ACHN (cell line): Measurements from ENCODE around the gene LENEP.

ENCODE experiments used
- DNase-seq: peaks from one replicate; pipeline ENCODE4 v3.0.0-alpha.2; 2015
- in situ Hi-C: cut with HindIII; loops from 2 replicates; pipeline ENCODE4 v1.10.0; 2017; ENCODE audit warnings: low sequenced_read_pairs, low pct_ligation_motif_present, low pct_unique_long_range_greater_than_20kb

LENEP gene

GRCh38 chr1:154958681-154959425 is 34.5 kb upstream of the LENEP start:
- in situ Hi-C loops = no loop called here
- DNase-seq = no peak

GRCh38 chr1:154959426-154959780 is 34.0 kb upstream of the LENEP start:
- in situ Hi-C loops = no loop called here
- DNase-seq = no peak

- in situ Hi-C loops = no loop called here
- DNase-seq = no peak
These were observed 32.8 kb upstream of the LENEP start for GRCh38 chr1:154960446-154961136.

DNA sequence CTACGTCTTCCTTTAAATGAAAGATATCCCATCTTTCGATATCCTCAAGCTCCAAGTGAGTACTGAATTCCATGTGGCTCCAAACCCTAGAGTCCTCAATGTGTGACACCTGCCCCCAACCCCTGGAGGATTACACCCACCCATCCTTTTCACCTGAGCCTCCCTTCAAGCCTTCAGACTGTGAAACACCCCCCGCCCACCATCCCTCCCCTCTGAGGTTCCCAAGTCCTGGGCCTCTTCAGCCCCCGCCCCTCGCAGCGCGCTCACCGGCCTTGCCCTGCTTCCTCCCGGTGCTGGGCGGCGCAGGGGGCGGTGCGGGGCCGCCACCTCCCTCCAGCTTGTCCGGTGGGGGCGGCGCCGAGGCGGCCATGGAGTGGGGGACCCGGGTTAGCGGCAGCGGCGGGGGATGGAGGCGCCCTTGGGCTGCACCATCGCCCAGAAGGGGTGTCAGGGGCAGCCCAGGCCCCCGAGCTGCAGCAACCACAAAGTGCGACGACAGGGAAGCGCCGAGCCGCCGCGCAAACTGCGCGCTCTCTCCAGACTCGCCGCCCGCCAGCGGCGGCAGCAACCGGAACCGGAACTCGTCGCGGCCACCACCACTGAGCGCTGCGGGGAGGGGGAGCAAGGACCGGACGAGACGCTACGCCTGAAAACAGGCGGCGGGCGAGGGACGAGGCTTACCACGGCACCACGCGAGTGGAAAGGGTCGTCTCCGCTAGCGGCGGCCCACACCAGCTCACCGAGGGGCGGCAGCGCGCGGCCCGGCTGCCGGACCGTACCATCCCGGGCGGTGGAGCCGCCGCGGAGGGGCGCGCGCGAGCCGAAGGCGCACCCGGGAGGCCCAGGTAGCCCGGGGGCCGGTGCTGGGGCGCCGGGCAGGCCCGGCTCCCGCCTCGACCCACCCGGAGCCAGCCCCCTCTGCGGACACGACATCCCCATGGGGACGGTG is 31.9 kb upstream of the LENEP start, which contains the start of gene PYGO2:
Gene PYGO2 (minus strand): TSS at position 576 of the 949 bp plus-strand sequence. CDS start 206 bp downstream, at position 370.
- peak; percentile 84 for DNase-seq

DNA sequence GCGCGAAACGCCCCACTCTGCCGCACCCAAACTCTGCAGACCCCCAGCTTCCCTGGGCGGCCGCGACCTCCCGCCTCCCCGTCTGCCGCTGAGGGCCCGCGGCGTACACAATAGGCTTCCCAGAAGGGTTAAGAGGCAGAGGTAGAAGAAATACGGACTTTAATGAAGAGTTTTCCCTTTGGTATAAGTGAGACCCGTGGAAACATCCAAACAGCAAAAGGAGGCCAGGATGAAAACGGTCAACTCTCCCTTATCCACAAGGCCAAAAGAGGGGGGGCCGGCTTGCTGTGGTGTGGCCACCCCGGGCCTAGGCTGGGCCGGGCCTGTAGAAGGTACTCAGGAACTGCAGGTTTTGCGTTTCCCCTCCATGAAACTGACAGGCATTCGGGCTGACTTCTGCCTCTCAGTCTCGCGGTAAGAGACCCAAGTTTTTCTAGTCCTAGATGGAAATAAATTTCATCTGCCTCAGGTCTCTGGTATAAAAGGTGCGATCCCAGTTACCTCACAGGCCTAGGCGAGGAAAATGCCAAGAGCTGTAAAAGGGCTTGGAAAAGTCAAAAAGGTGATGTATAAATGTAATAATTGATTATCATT is 31.1 kb upstream of the LENEP start:
- DNase-seq = peak; percentile 44
- in situ Hi-C loops = no loop called here

More for the DNA sequence above, 31.9 kb upstream of the LENEP start, which contains the start of gene PYGO2:
- in situ Hi-C loops = no loop called here

DNA sequence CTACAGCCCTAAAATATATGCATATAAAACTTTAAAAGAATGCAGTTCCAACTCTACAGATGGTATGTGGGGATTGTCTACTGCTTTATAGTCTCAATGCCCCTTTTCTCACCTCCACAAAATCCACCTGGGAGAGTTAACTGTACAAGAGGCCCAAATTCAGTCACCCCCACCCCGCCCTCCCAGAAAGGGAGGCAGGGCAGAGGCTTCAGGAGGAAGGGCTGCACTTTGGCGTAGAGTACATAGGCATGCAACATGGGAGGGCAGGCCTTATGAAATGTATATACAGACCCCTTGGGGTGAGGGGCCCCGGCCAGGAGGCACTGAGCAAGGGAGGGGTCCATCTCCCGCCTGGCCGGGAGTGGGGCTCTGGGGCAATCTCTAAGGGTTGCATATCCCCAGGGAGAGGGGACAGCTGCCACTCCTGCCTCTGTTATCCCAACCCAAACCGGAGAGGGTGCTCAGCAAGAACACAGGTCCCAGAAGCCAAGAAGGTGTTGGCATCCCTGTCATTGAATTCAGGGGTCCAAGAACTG is 30.5 kb upstream of the LENEP start:
- no peak for DNase-seq
- in situ Hi-C loops = no loop called here

GRCh38 chr1:154963643-154964042 is 29.7 kb upstream of the LENEP start:
- in situ Hi-C loops = no loop called here
- DNase-seq = no peak

DNA sequence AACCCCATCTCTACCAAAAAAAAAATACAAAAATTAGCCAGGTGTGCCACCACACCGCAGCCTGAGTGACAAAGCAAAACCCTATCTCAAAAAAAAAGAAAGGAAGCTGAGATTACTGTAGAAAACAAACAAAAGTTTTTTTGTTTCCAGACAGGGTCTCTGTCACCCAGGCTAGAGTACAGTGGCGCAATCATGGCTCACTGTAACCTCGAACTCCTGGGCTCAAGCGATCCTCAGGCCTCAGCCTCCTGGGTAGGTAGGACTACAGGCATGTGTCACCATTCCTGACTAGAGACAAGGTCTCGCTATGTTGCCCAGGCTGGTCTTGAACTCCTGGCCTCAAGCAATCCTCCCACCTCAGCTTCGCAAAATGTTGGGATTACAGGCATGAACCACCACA is 29.0 kb upstream of the LENEP start:
- no peak for DNase-seq
- in situ Hi-C loops = no loop called here

DNA sequence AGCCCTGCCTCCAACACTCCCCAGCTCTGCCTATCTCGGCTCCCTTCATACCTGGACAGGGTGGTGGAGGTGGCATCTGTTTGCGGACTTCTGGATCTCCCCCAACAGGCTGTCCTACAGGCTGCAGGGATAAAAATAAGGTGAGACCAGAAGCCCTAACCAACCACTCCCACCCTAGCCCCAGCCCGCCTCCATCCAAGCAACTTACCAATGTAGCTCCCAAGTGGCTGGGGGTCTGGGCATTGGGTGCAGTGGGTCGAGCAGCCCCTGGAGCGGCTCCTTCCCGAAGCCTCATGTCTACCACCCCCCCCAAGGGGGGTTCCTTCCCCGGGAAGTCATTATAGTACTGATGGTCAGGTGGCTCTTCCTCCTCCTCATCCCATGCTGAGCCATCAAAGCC is 27.3 kb upstream of the LENEP start:
- DNase-seq = no peak
- in situ Hi-C loops = no loop called here

DNA sequence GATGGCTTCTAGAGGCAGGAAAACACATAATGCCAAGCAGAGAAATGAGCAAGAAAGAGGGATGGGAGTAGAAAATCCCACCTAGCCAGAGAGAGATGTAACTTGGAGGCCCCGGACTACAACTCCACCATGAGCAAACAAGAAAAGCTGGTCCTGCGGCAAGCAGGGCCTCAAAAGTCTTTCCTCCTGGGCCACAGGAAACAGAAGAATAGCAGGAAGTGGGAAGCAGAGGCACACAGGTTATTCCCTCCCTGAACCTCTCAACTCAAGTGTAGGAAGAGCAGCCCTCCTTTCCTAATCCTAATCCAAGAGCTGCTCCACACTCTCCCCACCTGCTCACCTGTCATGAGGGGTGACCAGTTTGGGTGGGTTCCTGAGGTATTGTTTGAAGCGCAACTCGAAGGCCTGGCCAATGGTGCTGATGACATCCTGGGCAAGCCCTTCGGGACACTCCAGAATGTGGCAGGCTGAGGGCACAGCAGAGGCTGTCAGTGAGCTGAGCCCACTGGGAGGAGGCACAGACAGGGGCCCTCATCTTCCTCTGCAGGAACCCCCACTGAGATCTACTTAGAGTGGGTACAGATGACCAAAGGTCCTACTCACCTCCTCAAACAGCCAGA is 25.9 kb upstream of the LENEP start:
- in situ Hi-C loops = no loop called here
- no peak for DNase-seq

- in situ Hi-C loops = no loop called here
- DNase-seq = no peak
These were observed 24.7 kb upstream of the LENEP start for GRCh38 chr1:154968731-154969130.

GRCh38 chr1:154969246-154969645 is 24.1 kb upstream of the LENEP start:
- no peak for DNase-seq
- in situ Hi-C loops = no loop called here

DNA sequence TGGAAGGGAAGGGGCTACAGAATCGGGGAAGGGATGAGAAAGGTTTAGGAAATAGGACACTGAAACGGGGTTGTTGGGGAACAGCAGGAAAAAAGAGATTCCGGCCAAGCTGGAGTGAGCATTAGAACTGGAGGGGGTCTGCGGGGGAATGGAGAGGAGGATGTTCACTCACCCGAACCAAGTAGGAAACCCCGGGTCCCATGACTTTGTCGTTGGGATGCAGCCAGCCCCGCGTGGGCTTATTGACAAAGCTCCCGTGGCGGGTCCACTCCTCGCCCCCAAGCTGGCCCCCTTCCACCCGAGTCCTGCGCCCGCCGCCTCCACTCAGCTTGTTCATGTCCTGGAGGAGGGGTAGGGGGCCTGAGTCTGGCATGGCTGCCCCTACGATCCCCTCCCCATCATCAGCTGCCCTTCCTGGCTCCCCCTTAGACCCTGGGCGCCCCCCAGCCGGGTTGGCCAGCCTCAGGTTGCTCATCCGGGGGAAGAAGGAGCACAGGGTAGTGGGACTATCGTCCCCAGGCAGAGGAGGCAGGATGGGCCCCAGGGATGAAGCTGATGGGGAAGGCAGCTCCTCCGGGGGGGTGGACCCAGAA is 23.4 kb upstream of the LENEP start:
- DNase-seq = no peak
- in situ Hi-C loops = no loop called here

DNA sequence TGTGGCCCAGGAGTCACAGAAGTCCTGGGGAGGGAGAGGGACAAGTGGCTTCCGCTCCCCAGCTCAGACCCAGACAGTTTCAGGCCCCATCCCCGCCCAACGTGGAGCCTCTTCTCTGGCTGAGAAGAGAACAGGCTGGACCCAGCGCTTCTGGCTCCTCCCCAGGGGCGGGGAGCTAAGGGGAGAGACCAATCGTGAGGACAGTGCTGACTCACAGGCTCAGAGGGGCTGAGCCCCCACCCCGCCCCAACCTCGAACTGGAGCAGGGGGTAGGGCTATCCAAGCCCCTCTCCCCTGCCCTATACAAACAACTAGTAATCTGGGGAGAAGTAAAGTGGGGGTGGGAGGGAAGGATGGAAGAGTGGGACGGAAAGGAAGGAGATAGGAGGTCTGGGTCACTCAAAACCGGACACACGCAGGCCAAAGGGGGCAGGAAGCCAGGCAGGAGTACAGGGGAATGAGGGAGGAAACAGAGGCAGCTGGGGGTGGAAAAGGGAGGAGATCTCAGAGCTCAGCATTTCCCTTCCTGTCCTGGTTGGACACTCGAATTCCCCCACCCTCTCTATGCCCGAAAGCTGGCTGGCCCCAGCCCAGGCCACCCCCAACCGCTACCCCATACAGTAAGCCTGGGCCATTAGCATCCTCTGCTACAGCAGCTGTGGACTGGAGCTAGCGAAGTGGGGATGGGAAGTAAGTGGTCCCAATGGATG is 22.6 kb upstream of the LENEP start, which contains the start of gene SHC1:
Gene SHC1 (minus strand): TSS at position 117 of the 710 bp plus-strand sequence. CDS start 221 bp downstream, outside the sequence.
- DNase-seq = peak; percentile 97
- in situ Hi-C loops = no loop called here

GRCh38 chr1:154971341-154971998 is 21.9 kb upstream of the LENEP start:
- in situ Hi-C loops = no loop called here
- DNase-seq = no peak

DNA sequence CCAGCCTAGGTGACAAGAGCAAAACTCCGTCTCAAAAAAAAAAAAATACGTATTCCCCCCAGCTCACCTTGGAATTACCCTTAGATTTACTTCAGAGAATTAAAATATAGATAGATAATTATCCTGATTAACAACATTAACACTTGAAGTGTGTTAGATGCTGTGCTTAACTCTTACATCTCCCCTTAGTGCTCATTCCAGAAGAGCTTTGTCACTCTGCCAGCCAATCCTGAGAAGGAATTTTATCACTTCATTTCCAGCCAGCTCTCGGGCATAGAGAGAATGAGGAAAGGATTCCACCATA is 21.2 kb upstream of the LENEP start:
- in situ Hi-C loops = no loop called here
- DNase-seq = no peak
